HCT116 (cell line): Measurements from ENCODE around the gene TP53RK. TPM values are rescaled to one million over a fixed set of nuclear protein-coding genes. Genes with fewer than 3 reads are reported as not detected.

Source experiments
- ATAC-seq: fragments of 200-7000 bp; cut with Tn5 transposase; 2 replicates; pipeline ENCODE4 v1.9.1; 2020; ENCODE audit warnings: mild to moderate bottlenecking, moderate library complexity
- BruUV-seq: library from RNA; stranded (reverse); fragments of 400-500 nt; replicated peaks from 2 replicates; lab custom pipeline; 2021; lab: Mats Ljungman, UMichigan
- CTCF ChIA-PET: fragments of 300-600 bp; sonication (Branson Sonifier 250); formaldehyde crosslinking; loops from one replicate; lab custom pipeline; 2021; ENCODE audit warnings: antibody characterized with exemption; lab: Charles Lee
- POLR2A ChIA-PET: fragments of 300-600, 350-600 bp; sonication (Branson Sonifier 250); formaldehyde crosslinking; loops from one replicate; lab custom pipeline; 2021; ENCODE audit warnings: antibody characterized with exemption; lab: Charles Lee
- RAD21 ChIA-PET, 2 experiments: fragments of 300-600 bp; sonication (Branson Sonifier 250); formaldehyde crosslinking; loops; one replicate each; lab custom pipeline; 2023; ENCODE audit warnings: low total read pairs in 2 of 2; ENCODE audit not compliant: uncharacterized antibody in 2 of 2, unreplicated experiment in 2 of 2, low non-redundant PET in 1 of 2; lab: Charles Lee
- DNase-seq: peaks from one replicate; pipeline ENCODE4 v3.0.0-alpha.2; 2010; ENCODE audit warnings: low read depth, low spot score
- H2AFZ ChIP-seq: fragments of 200-600 bp; shearing (Covaris generic), sonication (generic); 2 replicates; pipeline ENCODE4 v1.6.1; 2017; ENCODE audit warnings: low read depth, mixed run types, mixed read lengths, antibody characterized with exemption, low read length; ENCODE audit not compliant: poor library complexity, severe bottlenecking
- H3K27ac ChIP-seq: 2 replicates; pipeline ENCODE4 v1.5.1; 2012; ENCODE audit warnings: low read depth, low read length
- H3K27me3 ChIP-seq: fragments of 200-600 bp; sonication (generic); 2 replicates; pipeline ENCODE4 v1.6.1; 2016; ENCODE audit warnings: mixed run types, low read length, mixed read lengths; ENCODE audit not compliant: insufficient read depth
- H3K36me3 ChIP-seq, 2 experiments: fragments of 200-500 bp in 1 of 2; fragments of 200-600 bp in 1 of 2; sonication (Bioruptor generic) in 1 of 2; sonication (generic) in 1 of 2; 2 replicates each; pipeline versions ENCODE4 v1.5.1 to v1.6.1; 2014 to 2016; ENCODE audit warnings: low read length in 2 of 2, inconsistent platforms in 1 of 2, mixed read lengths in 1 of 2, mixed run types in 1 of 2; ENCODE audit not compliant: insufficient read depth in 2 of 2, control insufficient read depth in 1 of 2
- H3K4me1 ChIP-seq, 2 experiments: fragments of 200-600 bp in 1 of 2; sonication (generic) in 1 of 2; 2 replicates each; pipeline versions ENCODE4 v1.5.1 to v1.6.1; 2012 to 2017; ENCODE audit warnings: low read length in 2 of 2, inconsistent platforms in 1 of 2, mild to moderate bottlenecking in 1 of 2, mixed read lengths in 1 of 2, mixed run types in 1 of 2, moderate library complexity in 1 of 2; ENCODE audit not compliant: insufficient read depth in 2 of 2, control insufficient read depth in 1 of 2
- H3K4me2 ChIP-seq: fragments of 200-600 bp; sonication (generic); 2 replicates; pipeline ENCODE4 v1.6.1; 2017; ENCODE audit warnings: mixed run types, low read length, mixed read lengths
- H3K4me3 ChIP-seq, 2 experiments: fragments of 200-600 bp in 1 of 2; sonication (generic) in 1 of 2; replicated peaks in 1 of 2; 2 replicates each; pipeline ENCODE4 v1.5.1; 2011 to 2016; ENCODE audit warnings: low read length in 2 of 2, control low read depth in 1 of 2, low read depth in 1 of 2, mild to moderate bottlenecking in 1 of 2, mixed read lengths in 1 of 2, mixed run types in 1 of 2
- H3K79me2 ChIP-seq: fragments of 200-600 bp; sonication (generic); 2 replicates; pipeline ENCODE4 v1.6.1; 2017; ENCODE audit warnings: mild to moderate bottlenecking, mixed run types, low read length, moderate library complexity, mixed read lengths; ENCODE audit not compliant: insufficient read depth
- H3K9ac ChIP-seq: fragments of 200-600 bp; sonication (generic); 2 replicates; pipeline ENCODE4 v1.6.1; 2016; ENCODE audit warnings: low read length, mixed read lengths
- H3K9me2 ChIP-seq: fragments of 200-600 bp; sonication (generic), shearing (Covaris generic); 2 replicates; pipeline ENCODE4 v1.6.1; 2017; ENCODE audit warnings: mixed run types, mild to moderate bottlenecking, moderate library complexity; ENCODE audit not compliant: insufficient read depth
- H3K9me3 ChIP-seq, 2 experiments: fragments of 200-500 bp in 1 of 2; fragments of 200-600 bp in 1 of 2; sonication (Bioruptor generic) in 1 of 2; sonication (generic) in 1 of 2; 2 replicates each; pipeline ENCODE4 v1.6.1; 2014 to 2017; ENCODE audit warnings: low read length in 2 of 2, mixed read lengths in 2 of 2, inconsistent platforms in 1 of 2, low read depth in 1 of 2, mild to moderate bottlenecking in 1 of 2, mixed run types in 1 of 2, moderate library complexity in 1 of 2; ENCODE audit not compliant: control insufficient read depth in 1 of 2, insufficient read depth in 1 of 2
- H4K20me1 ChIP-seq: fragments of 200-600 bp; sonication (generic), shearing (Covaris generic); 2 replicates; pipeline ENCODE4 v1.6.1; 2017; ENCODE audit warnings: mixed run types, mild to moderate bottlenecking, moderate library complexity; ENCODE audit not compliant: insufficient read depth
- EZH2phosphoT487 ChIP-seq: fragments of 200-600 bp; IDR thresholded peaks from 2 replicates; pipeline ENCODE4 v1.6.1; 2018; ENCODE audit warnings: antibody characterized with exemption, borderline replicate concordance
- POLR2AphosphoS5 ChIP-seq: IDR thresholded peaks from 2 replicates; pipeline ENCODE4 v1.6.1; 2011; ENCODE audit warnings: mild to moderate bottlenecking, low read depth, low read length, moderate library complexity
- REST ChIP-seq: IDR thresholded peaks from 2 replicates; pipeline ENCODE4 v1.6.1; 2012; ENCODE audit warnings: low read depth
- SIN3A ChIP-seq: IDR thresholded peaks from 2 replicates; pipeline ENCODE4 v1.6.1; 2012; ENCODE audit warnings: low read depth
- SP1 ChIP-seq: IDR thresholded peaks from 2 replicates; pipeline ENCODE4 v1.6.1; 2012; ENCODE audit warnings: low read depth
- TCF7L2 ChIP-seq: IDR thresholded peaks from 2 replicates; pipeline ENCODE4 v1.7.0; 2011; ENCODE audit warnings: borderline replicate concordance, inconsistent platforms; ENCODE audit not compliant: insufficient read depth, insufficient read length; ENCODE audit errors: extremely low read depth
- intact Hi-C: fragments of 100-400 bp; cut with micrococcal nuclease; formaldehyde crosslinking; loops from 2 replicates; pipeline ENCODE4 v1.10.0; 2022
- total RNA-seq: library from RNA; stranded (reverse); gene quantifications from one replicate; pipeline ENCODE4 v1.2.1, GENCODE V29; 2021; ENCODE audit not compliant: unreplicated experiment

TP53RK gene
- total RNA-seq, 1 experiment from 2014 or later, result 9.2 TPM

- H3K4me1 ChIP-seq, result no peaks in the 10 kb centered on the region
- DNase-seq (no peak), ATAC-seq (no peak)
- H3K27me3 ChIP-seq, result no peaks in the 10 kb centered on the region
- TF ChIP-seq POLR2AphosphoS5, result no peak
- no peak for TF ChIP-seq SP1
- TF ChIP-seq REST, result no peak
- TF ChIP-seq TCF7L2, result no peak
- TF ChIP-seq EZH2phosphoT487, result no peak
- TF ChIP-seq SIN3A, result no peak
- TF ChIP-seq, all 23 proteins: peak for 0
- ChIA-PET POLR2A (no interaction called here), RAD21 (no interaction called here), CTCF (no interaction called here)
- no peaks in the 10 kb centered on the region; a peak in 1 of 4 replicates for H3K9me3 ChIP-seq
- H3K9ac ChIP-seq, result no peak within 1 kb of the TSS
- H2AFZ ChIP-seq, result no peak within 1 kb of the TSS
- no peaks in the 10 kb centered on the region for H4K20me1 ChIP-seq
- no TSS peak for BruUV-seq
- H3K9me2 ChIP-seq, result no peaks in the 10 kb centered on the region
- H3K36me3 ChIP-seq, result no peaks in the 10 kb centered on the region
- intact Hi-C loops, result no loop called here
- no peaks in the 10 kb centered on the region for H3K79me2 ChIP-seq
- H3K27ac ChIP-seq, result no peak within 1 kb of the TSS
- H3K4me2 ChIP-seq, result no peak within 1 kb of the TSS
- H3K4me3 ChIP-seq, result no peak within 1 kb of the TSS
Measured at GRCh38 chr20:46709459-46710152, 20.4 kb upstream of the TP53RK start, which contains the start of gene SLC2A10. SLC2A10 (plus strand) TSS chr20:46709649; CDS start chr20:46709737, 88 bp downstream.
